Tibial nerve (tissue), 4 donors: ENCODE measurements around the gene SLC4A9.

Source experiments
- CTCF ChIP-seq, 5 experiments: fragments of 200-600 bp in 3 of 5; fragments of 450-650 bp in 2 of 5; sonication (generic) in 3 of 5; IDR thresholded peaks; one replicate each; pipeline ENCODE4 v1.5.1; 2016 to 2019; ENCODE audit warnings: antibody characterized with exemption in 5 of 5, mild to moderate bottlenecking in 3 of 5, moderate library complexity in 2 of 5
- EP300 ChIP-seq, 2 donors: sonication (generic); formaldehyde crosslinking; IDR thresholded peaks; one replicate each; pipeline ENCODE4 v1.6.1; 2017; ENCODE audit warnings: antibody characterized with exemption in 2 of 2, mild to moderate bottlenecking in 1 of 2
- POLR2A ChIP-seq, 2 donors: fragments of 450-650 bp; IDR thresholded peaks; one replicate each; pipeline ENCODE4 v1.6.1; 2017; ENCODE audit warnings: antibody characterized with exemption in 2 of 2, mild to moderate bottlenecking in 2 of 2, moderate library complexity in 2 of 2

- TF ChIP-seq CTCF (IDR thresholded peaks at IDR 0.05) (no peak), POLR2A (IDR thresholded peaks at IDR 0.05) (no peak), EP300 (IDR thresholded peaks at IDR 0.05) (no peak)
These were observed 22.0 kb downstream of the SLC4A9 start for GRCh38 chr5:140381972-140382371.
